ENCODE measurements around the gene PTPRN2. TPM values are rescaled to one million over a fixed set of nuclear protein-coding genes. Genes with fewer than 3 reads are reported as not detected.

The PTPRN2 gene
- polyA plus RNA-seq, 1 of the 3 experiments (the other 2 are of a cell fraction) = 4.0 TPM

GRCh38 chr7:157837561-157837960 is 750.1 kb downstream of the PTPRN2 start:
- POLR2A ChIA-PET = no interaction called here
- no peaks in the 10 kb centered on the region for H3K9me2 ChIP-seq
- no peak for DNase-seq
- no peak overlapping the region for H3K9ac ChIP-seq
- H3K36me3 ChIP-seq (replicated peaks in 1 of 2; ENCODE audit: control insufficient read depth in 1 of 2, insufficient read depth in 2 of 2, low read length in 1 of 2) = no peaks in the 10 kb centered on the region
- H3K9me3 ChIP-seq = peaks cover 4% of the 10 kb centered on the region; the same call in 1 of the 2 replicates
- H3K4me1 ChIP-seq (ENCODE audit: control insufficient read depth in 1 of 2, insufficient read depth in 2 of 2, low read depth in 1 of 2, low read length in 1 of 2) = no peaks in the 10 kb centered on the region
- WGBS (ENCODE audit: low lambda C conversion rate) = 41% methylated on average over 10 of the region's 10 CpGs
- H3K4me3 ChIP-seq (ENCODE audit: low read depth in 2 of 2, low read length in 1 of 2) = no peak overlapping the region
- no peaks in the 10 kb centered on the region for H3K79me2 ChIP-seq (ENCODE audit: insufficient read depth)
- no peak overlapping the region for H3K4me2 ChIP-seq
- no peak for TF ChIP-seq GABPA (IDR thresholded peaks at IDR 0.05; ENCODE audit: low read depth)
- TF ChIP-seq RAD21 (IDR thresholded peaks at IDR 0.05; ENCODE audit: low read length) = no peak
- TF ChIP-seq FOXJ3 (CRISPR knock-in tag; IDR thresholded peaks at IDR 0.05) = no peak
- TF ChIP-seq ELF1 (IDR thresholded peaks at IDR 0.05) = no peak
- TF ChIP-seq FOSL2 (IDR thresholded peaks at IDR 0.05; ENCODE audit: borderline replicate concordance, low read depth) = no peak
- no peak for TF ChIP-seq NFIC (IDR thresholded peaks at IDR 0.05; ENCODE audit: borderline replicate concordance)
- TF ChIP-seq NRF1 (IDR thresholded peaks at IDR 0.05; ENCODE audit: low read depth, low read length) = no peak
- no peak for TF ChIP-seq SMC3 (IDR thresholded peaks at IDR 0.05; ENCODE audit: low read depth, low read length)
- TF ChIP-seq RCOR1 (IDR thresholded peaks at IDR 0.05; ENCODE audit: low read length) = no peak
- no peak for TF ChIP-seq JUND (IDR thresholded peaks at IDR 0.05)
- TF ChIP-seq SIN3A (IDR thresholded peaks at IDR 0.05; ENCODE audit: borderline replicate concordance, low read depth, low read length) = no peak
- no peak for TF ChIP-seq EP300 (IDR thresholded peaks at IDR 0.05; ENCODE audit: borderline replicate concordance in 1 of 2, low read depth in 1 of 2, low read length in 1 of 2)
- TF ChIP-seq IRF3 (IDR thresholded peaks at IDR 0.05; ENCODE audit: low read depth, low read length) = no peak
- TF ChIP-seq TCF12 (IDR thresholded peaks at IDR 0.05) = no peak
- TF ChIP-seq YY1 (IDR thresholded peaks at IDR 0.05; ENCODE audit: low read depth) = no peak
- no peak for TF ChIP-seq RXRA (IDR thresholded peaks at IDR 0.05; ENCODE audit: borderline replicate concordance, low read depth)
- TF ChIP-seq POLR2AphosphoS5 (IDR thresholded peaks at IDR 0.05; ENCODE audit: low read depth, low read length) = no peak
- TF ChIP-seq USF2 (IDR thresholded peaks at IDR 0.05; ENCODE audit: borderline replicate concordance, low read depth, low read length) = no peak
- no peak for TF ChIP-seq TAF1 (IDR thresholded peaks at IDR 0.05; ENCODE audit: borderline replicate concordance, low read depth, low read length)
- no peak for TF ChIP-seq CHD2 (IDR thresholded peaks at IDR 0.05; ENCODE audit: low read length, partially characterized antibody)
- no peaks in the 10 kb centered on the region for H3F3A ChIP-seq (replicated peaks; ENCODE audit: insufficient read depth)
- CTCF ChIA-PET = no interaction called here
- no peaks in the 10 kb centered on the region for H4K20me1 ChIP-seq (ENCODE audit: insufficient read depth)
- no peak overlapping the region for H3K27ac ChIP-seq (ENCODE audit: low read depth in 2 of 2, low read length in 1 of 2)
- H3K27me3 ChIP-seq (ENCODE audit: insufficient read depth) = no peaks in the 10 kb centered on the region
- H2AFZ ChIP-seq (ENCODE audit: low read depth) = no peak overlapping the region

GRCh38 chr7:157837047-157837446 is 750.6 kb downstream of the PTPRN2 start:
- WGBS (ENCODE audit: low lambda C conversion rate) = 39% methylated on average over 6 of the region's 6 CpGs
- Histone ChIP-seq H3K4me2 (no peak overlapping the region), H3K9me2 (no peaks in the 10 kb centered on the region), H3K4me3 (ENCODE audit: low read depth in 2 of 2, low read length in 1 of 2) (no peak overlapping the region), H3K36me3 (replicated peaks in 1 of 2; ENCODE audit: control insufficient read depth in 1 of 2, insufficient read depth in 2 of 2, low read length in 1 of 2) (no peaks in the 10 kb centered on the region), H3F3A (replicated peaks; ENCODE audit: insufficient read depth) (no peaks in the 10 kb centered on the region), H3K79me2 (ENCODE audit: insufficient read depth) (no peaks in the 10 kb centered on the region), H3K27ac (ENCODE audit: low read depth in 2 of 2, low read length in 1 of 2) (no peak overlapping the region), H3K9ac (no peak overlapping the region), H3K27me3 (ENCODE audit: insufficient read depth) (no peaks in the 10 kb centered on the region), H3K4me1 (ENCODE audit: control insufficient read depth in 1 of 2, insufficient read depth in 2 of 2, low read depth in 1 of 2, low read length in 1 of 2) (no peaks in the 10 kb centered on the region), H2AFZ (ENCODE audit: low read depth) (no peak overlapping the region), H4K20me1 (ENCODE audit: insufficient read depth) (no peaks in the 10 kb centered on the region), H3K9me3 (peaks cover 4% of the 10 kb centered on the region; the same call in 1 of the 2 replicates)
- ChIA-PET POLR2A (no interaction called here), CTCF (no interaction called here)
- no peak for DNase-seq
- no peak for TF ChIP-seq MXI1 (IDR thresholded peaks at IDR 0.05; ENCODE audit: low read depth, low read length)
- TF ChIP-seq GATA2 (CRISPR knock-in tag; IDR thresholded peaks at IDR 0.05) = no peak
- no peak for TF ChIP-seq ZBTB33 (IDR thresholded peaks at IDR 0.05; ENCODE audit: borderline replicate concordance, low read depth)
- TF ChIP-seq CHD2 (IDR thresholded peaks at IDR 0.05; ENCODE audit: low read length, partially characterized antibody) = no peak
- TF ChIP-seq IRF3 (IDR thresholded peaks at IDR 0.05; ENCODE audit: low read depth, low read length) = no peak
- no peak for TF ChIP-seq RXRA (IDR thresholded peaks at IDR 0.05; ENCODE audit: borderline replicate concordance, low read depth)
- no peak for TF ChIP-seq TAF1 (IDR thresholded peaks at IDR 0.05; ENCODE audit: borderline replicate concordance, low read depth, low read length)
- TF ChIP-seq USF2 (IDR thresholded peaks at IDR 0.05; ENCODE audit: borderline replicate concordance, low read depth, low read length) = no peak
- no peak for TF ChIP-seq TEAD4 (IDR thresholded peaks at IDR 0.05; ENCODE audit: borderline replicate concordance, insufficient read depth)
- TF ChIP-seq FOSL2 (IDR thresholded peaks at IDR 0.05; ENCODE audit: borderline replicate concordance, low read depth) = no peak
